NCI-H1694 treated with DMSO at 0.1 percent for 48 hours (cell line): ENCODE measurements around the gene ASB18.

Source experiments
- DNase-seq: peaks from one replicate; lab custom pipeline; 2025; lab: John Stamatoyannopoulos, UW

ASB18 gene

DNA sequence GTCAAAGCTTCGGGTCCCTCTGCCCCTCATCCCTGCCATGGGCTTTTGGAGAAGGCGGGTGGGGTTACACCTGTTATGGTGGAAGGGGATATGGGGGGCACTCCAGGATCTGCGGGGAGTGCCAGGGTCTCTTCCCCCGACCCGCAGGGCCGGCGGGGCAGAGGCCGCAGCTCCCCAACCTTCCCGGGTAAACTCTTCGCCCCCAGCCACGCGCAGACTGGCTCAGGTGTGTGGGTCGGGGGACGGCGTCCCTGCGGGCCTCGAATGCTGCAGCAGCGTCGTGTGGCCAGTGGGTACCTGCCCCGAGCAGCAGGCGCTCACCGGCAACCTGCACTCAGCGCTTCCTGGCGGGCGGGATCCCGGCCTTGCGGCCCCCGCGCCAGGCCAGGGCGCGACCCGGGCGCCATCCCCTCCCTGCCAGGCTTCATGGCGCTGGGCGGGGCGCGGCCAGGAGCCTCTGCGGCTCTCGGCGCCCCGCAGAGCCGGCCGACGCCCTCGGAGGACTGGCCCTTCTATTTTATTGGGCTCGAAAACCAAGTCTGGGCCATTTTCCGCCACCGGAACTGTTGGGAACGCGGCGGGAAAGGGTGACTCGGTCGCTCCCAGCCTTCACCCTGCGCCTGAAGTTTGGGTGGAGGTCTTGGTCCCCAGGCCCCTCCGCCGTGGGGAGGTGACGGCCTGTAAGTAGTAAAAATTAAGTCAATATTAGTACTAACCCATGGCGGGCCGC, 100.6 kb downstream of the ASB18 start:
- DNase-seq: no peak

DNA sequence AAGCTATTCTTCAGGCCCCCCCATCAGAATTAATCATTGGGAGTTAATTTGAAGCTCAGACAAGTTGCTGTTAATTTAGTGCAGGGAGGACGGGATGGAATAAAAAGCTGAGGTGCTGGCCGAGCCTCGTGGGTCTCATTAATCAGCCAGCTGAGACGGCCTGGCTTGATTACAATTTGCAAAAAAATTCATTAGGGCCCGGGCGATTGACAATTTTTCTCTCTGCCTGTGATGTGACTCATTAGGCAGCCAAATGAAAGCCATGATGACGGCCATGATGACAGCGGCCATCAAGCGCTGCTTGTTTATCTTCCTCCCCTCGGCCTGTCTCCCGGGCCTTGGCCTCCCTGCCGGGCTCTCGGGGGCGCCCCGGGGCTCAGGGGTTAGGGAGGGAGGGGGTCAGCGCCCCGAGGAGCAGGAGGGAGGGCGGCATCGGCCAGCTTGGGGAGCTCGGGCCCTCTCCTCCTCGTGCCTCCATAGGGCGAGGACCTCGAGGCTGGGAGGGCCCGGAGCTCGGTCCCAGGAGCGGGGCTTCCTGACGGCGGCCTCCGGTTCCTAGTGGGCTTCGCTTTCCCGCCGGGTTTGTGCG, 101.2 kb downstream of the ASB18 start:
- no peak for DNase-seq

DNA sequence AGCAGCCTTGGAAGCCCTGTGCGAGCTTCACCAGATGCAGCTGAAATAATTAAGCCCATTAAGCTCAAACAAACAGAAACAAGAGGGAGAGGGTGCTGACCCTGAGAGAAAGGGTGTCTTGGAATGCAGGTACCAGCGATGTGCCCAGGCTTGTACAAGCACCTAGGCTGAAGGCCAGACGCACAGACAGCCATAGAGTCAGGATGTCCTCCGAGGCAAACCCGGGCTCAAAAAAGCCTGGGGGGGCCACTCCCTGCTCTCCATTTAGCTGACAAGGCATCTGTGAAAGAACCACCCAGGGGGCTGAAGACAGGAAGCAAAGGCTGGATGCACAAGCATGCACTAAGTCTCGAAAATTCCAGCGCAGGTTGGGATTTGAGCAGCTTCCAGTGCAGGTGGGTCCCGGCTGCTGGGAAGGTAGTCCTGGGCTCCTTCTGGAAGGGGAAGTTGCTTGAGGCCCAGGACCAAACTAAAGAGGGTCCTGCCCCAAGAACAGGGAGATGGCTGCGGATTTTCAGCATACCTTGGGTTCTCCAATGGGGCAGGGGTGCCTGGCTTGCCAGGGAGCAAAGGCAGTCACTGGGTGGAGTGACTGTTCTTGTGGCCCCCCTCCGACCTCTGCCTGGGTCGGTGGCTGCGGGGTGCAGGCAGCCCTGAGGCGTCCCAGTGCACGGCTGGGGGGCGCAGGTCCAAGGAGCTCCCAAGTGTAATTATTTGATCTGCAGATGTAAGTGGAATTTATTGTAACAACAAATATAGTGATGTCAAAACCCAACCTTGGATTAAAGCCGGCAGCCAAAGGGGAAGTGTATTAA, 102.0 kb downstream of the ASB18 start:
- no peak for DNase-seq

DNA sequence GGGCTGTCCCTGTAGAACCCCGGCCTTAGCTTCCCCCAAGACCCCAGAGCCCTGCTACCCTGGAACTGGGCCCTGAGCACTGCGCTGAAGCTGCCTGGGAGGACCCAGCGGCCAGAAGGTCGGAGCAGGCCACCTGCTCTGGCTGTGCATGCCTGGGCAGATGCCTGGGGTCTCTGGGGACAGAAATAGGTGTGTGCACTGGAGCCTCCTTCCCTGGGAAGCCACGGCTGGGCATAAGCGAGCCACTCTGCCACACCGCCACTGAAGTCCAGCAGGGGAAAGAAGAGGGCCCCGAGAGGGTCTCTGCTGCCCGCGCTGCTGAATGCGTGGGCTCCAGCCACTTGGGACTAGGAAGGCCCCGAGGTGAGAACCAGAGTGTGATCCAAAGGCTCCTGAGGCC, 102.7 kb downstream of the ASB18 start:
- no peak for DNase-seq

DNA sequence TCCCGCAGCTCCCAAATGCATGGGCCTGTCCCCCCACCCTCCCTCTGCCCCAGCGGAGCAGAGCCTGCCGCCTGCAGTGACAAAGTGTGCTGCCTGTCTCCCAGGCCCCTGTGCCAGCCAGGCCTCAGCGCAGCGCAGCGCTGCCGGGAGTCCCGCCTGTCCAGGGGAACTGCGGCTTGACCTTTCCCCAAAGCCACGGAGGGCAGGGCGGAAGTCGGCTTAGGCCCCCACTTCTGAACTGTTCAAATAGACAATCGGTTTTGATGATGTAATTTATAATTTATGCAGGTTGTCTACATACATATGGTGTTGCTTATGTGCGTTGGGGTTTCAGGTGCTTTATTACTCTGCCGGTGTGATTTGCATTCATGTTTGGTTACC, 103.1 kb downstream of the ASB18 start:
- DNase-seq: no peak

DNA sequence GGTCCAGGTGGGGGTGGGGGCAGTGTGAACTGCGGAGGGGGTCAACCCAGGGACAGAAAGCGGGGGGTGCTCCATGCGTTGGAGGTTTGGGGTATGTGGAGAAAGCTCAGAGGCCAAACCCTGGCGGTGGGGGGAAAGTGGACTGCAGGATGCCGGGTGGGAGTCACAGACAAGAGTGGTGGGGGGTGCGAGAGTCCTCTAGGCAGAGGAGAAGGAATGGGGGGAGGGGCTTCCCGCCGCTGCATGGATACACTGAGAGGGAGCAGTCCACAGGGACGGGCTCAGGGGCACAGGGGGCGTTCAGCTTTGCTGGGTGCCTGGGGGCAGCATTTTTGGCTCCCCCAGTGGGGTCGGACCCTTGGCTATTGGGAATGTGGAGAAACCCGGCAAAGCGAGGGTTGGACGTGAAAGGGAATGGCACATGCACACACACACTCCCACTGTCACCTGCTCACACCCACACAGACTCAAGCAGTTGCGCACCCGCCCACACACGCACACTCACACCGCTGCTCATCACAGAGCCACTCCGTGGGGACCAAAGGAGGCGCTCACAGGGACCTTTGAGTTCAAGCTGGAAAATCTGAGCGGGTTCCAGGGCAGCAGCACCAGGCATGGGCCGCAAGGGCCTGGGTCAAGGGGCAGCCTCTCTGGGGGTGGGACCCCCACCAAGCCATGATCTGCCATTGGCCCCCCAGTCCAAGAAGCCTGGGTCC, 103.7 kb downstream of the ASB18 start:
- DNase-seq: no peak

DNA sequence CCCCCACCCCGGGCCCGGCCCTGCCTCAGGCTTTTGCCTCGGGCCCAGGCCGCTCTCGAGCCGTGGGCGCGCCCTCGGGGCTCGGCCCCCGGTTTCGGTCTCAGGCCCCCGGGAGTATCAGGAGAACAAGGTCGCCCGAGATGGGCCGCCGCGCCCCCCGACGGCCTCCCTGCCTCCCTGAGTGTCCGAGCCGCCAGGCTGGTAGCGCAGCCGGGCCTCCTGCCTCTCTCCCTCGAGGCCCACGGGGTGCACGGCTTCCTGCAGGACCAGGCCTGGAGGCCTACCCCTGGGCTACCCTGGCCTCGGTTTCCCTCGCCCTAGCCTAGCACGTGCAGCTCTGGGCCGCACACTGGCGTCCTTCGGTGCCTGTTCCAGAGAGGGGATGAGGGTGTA, 104.4 kb downstream of the ASB18 start:
- DNase-seq: no peak

DNA sequence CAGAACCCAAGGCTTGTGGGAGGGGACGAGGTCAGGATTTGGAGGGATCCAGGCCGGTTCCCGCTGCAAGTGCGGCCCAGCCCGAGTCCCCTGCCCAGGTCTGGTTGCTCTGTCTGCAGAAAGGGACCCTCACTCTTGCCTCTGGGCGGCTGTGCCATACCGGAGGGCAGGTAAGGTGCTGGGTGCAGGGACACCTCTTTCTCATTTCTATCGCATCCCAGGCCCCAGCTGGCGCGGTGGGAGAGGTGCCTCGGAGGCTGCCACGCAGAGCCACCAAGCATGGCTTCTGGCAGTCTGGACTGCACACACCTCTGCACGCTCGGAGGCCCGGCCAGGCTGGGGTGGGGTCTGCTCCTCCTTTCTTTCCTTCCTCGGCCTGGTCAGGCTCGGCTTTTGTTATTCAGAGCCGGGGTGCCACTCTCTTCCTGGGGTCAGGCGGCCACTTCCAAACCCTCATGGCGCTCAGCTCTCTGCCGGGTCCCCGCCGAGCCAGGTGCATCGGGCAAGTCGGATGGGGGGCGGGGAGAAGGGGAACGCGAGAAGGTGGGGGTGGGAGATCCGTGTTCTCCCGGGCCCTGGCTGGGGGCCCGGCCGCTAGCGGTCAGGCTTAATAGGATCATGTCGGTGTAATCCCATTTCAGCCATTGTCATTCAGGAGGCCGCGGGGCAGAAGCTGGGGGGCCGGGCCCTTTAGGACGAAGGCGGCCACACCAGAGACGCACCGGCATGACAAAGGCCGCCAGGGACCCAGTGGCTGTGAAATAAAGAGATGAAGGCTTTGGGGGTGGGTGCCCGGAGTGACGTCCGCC, 105.0 kb downstream of the ASB18 start:
- DNase-seq: no peak

DNA sequence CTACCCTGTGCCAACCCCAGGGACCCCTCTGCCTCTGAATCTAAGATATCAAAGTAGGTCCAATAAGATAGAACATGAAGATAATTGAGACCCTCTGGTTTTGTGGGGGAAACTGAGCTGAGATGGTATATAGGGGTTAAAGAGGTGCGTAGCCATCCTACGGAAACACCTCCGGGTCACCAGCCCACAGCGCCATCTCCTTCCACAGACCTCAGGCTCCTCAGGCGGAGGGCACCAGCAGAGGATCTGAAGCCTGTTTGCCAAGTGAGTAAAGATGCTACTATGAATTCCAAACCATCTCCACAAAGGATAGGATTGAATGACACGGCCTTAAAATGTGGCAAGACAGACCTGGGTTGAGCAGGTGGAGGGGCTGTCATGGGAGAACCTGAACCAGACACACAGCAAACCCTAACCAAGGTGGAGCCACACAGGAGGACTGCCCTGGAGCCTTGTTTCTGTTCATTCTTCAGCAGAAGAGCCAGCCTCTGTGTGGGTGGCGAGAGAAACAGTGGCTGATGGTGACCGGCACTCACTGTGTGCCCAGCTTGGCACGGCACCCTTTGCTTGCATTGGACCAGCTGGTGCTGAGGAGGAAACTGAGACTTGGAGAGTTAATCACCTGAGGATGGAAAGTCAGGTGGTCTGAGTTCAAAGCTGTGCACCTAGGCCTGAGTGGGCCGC, 106.2 kb downstream of the ASB18 start:
- DNase-seq: no peak

DNA sequence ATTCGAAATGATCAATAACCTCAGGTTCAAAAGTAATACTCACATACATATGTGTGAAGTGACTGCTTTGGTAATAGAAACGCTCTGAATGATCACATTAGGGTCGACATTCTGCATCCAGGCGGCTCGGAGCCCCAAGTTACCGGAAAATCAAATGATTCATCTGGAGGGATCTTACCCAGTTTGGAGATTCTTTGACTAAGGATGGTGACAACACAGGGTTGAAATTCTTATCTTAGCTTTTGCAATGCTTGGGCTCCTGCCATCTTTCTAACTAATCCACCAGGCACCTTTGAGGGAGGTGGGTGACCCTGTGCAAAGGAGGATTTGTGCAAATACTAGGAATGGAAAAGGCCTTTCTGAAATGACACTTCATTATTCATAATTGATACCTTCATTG, 106.8 kb downstream of the ASB18 start:
- DNase-seq: no peak

DNA sequence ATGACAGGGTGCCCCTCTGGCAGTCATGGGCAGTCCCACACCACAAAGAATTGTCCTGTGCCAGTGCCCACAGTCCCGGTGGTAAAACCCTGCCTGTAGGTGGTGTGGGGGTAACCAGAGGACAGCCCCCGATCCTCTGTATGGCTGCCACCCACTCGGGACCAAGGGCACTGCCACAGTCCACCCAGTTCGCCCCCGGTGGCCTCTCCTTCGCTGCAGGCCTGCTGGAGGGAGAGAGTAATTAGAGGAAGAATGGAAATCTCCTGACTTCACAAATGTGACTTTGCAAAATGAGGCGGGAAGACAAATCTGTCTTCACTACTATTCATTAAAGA, 107.4 kb downstream of the ASB18 start:
- DNase-seq: no peak

DNA sequence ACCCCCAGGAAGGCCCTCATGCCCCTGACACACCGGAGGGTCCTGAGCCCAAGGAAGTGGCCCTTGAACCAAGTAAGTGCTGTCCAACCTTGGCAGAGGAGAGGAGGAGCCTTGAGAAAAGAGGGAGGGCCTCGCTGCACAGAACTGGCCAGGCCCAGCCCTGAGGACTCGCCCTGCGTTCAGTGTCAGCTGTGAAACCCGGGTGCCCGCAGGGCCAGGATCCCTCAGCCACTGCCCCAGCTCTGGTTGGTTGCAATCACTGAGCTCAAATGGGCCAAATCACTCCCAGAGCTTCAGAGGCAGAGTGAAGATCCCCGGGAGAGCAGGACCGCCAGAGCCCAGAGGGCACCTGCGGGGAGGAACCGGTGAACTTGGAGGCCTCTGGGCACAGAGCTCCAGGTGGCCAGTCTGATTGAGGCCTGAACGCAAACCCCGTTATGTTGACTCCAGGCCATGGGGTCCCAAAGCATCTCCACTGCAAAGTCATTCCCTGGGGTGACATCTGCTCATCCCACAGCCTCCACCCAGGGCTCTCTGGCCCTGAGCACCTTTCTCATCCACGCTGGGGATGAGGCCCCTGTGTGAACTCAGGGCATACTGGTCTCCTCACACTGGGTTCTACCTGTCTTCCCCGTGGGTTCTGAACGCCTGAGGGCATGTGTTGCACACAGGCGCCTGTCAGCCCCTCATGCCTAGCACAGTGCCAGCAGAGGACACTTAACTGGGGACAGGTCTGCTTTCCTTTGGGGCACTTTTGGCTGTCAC, 107.9 kb downstream of the ASB18 start:
- DNase-seq: no peak

DNA sequence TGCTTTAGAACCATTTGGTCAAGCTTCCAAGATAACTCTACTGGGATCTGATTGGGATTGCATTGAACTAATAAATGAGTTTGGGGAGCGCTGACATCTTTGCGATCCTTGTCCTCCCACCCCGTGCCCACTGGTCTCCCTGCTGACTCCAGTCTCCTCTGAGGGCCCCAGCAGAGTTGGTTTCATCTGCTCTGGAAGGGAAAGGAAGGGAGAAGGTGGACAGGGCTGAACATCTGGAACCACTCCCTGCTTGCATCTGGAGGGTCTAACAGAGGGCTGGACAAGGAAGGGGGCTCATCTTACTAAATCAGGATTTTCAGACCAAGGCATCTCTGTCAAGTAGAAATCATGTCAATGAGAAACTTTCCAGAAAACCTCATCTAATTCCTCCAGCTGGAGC, 108.8 kb downstream of the ASB18 start:
- no peak for DNase-seq

DNA sequence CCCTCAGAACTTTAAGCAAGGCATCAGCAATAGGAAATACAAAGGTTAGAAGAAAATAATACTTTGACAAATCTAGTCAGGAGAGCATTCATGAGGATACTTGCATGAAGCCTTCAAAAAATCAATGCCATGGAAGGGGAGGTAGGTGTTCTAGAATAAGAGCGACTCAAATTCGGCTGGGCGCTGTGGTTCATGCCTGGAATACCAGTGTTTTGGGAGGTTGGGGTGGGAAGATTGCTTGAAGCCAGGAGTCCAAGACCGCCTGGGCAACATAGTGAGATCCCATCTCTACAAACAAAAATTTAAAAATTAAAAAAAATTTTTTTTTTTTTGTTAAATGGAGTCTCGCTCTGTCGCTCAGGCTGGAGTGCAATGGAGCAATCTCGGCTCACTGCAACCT, 117.8 kb downstream of the ASB18 start:
- DNase-seq: no peak

DNA sequence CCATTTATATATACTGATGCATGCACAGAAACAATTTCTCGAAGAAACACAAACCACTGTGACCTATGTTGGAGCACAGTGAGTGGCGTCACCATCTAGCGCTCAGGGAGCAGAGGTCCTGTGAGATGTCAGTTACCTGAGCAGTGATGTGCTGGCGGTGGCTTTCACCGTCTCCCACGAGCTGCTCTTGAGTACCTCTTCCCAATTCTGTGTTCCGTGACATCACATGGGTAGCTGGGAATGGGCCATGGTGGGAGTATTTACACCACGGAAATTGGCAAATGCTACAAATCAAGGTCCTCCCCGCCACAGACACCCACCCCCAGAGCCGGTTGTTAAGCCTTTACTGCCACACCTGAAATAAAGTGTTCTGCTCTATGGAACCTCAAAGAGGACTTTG, 120.4 kb downstream of the ASB18 start:
- no peak for DNase-seq
